ENCODE measurements around the gene CTDSPL2.
"Not testable (repeated sequence)": the region's sequence is repeated elsewhere in the genome, so short reads cannot be mapped to it uniquely, and the experiment has no call there.

CTDSPL2 gene

GRCh38 chr15:44447772-44448376 lies 20.4 kb downstream of the CTDSPL2 start:
- no peak for TF ChIP-seq CTCF (IDR thresholded peaks at IDR 0.05; ENCODE audit: insufficient read depth, low read depth, low read length, missing control alignments)
- H3K4me3 ChIP-seq (ENCODE audit: low read length) = no peak overlapping the region
- no peak for DNase-seq (ENCODE audit: low read depth)

- no peak overlapping the region for H3K4me3 ChIP-seq (ENCODE audit: low read length)
- TF ChIP-seq CTCF (IDR thresholded peaks at IDR 0.05; ENCODE audit: insufficient read depth, low read depth, low read length, missing control alignments) = no peak
- DNase-seq (ENCODE audit: low read depth) = no peak
Measured at GRCh38 chr15:44450172-44450571, 22.7 kb downstream of the CTDSPL2 start.

GRCh38 chr15:44453578-44454283 lies 26.3 kb downstream of the CTDSPL2 start:
- not testable (repeated sequence) for H3K4me3 ChIP-seq (ENCODE audit: low read length); DNase-seq (ENCODE audit: low read depth)

GRCh38 chr15:44458429-44458828 lies 31.0 kb downstream of the CTDSPL2 start:
- H3K4me3 ChIP-seq (ENCODE audit: low read length) = no peak overlapping the region
- DNase-seq (ENCODE audit: low read depth) = no peak
- no peak for TF ChIP-seq CTCF (IDR thresholded peaks at IDR 0.05; ENCODE audit: insufficient read depth, low read depth, low read length, missing control alignments)

DNA sequence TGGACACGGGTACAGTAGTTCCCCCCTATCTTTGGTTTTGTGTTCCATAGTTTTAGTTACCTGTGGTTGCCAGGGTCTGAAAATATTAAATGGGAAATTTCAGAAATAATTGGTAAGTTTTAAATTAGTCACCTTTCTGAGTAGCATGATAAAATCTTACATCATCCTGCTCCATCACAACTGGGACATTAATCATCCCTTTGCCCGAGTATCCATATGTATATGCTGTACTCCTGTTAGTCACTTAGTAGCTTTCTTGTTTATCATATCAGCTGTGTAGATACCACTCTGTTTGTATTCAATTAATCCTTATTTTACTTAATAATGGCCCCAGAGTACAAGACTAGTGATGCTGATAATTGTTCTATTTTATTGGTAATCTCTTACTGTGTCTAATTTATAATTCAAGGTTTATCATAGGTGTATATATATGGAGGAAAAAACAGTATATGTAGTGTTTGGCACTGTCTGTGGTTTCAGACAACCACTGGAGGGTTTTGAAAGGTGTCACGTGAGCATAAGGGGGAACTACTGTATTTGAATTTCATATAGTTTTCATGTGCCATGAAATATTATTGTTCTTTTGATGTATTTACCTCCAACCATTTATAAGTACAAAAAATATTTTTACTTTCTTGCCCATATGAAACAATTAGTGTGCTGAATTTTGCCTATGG lies 41.4 kb downstream of the CTDSPL2 start:
- no peak overlapping the region for H3K4me3 ChIP-seq (ENCODE audit: low read length)
- DNase-seq (ENCODE audit: low read depth) = peak; percentile 89
- no peak for TF ChIP-seq CTCF (IDR thresholded peaks at IDR 0.05; ENCODE audit: insufficient read depth, low read depth, low read length, missing control alignments)

GRCh38 chr15:44471885-44472455 lies 44.5 kb downstream of the CTDSPL2 start:
- no peak for DNase-seq (ENCODE audit: low read depth)
- no peak overlapping the region for H3K4me3 ChIP-seq (ENCODE audit: low read length)
- no peak for TF ChIP-seq CTCF (IDR thresholded peaks at IDR 0.05; ENCODE audit: insufficient read depth, low read depth, low read length, missing control alignments)

- TF ChIP-seq CTCF (IDR thresholded peaks at IDR 0.05; ENCODE audit: insufficient read depth, low read depth, low read length, missing control alignments) = no peak
- DNase-seq (ENCODE audit: low read depth) = no peak
- H3K4me3 ChIP-seq (ENCODE audit: low read length) = no peak overlapping the region
Measured at GRCh38 chr15:44479343-44479742, 51.9 kb downstream of the CTDSPL2 start.

All from epithelial cell of esophagus (primary cell).